HG03135 (cell line): ENCODE results near the gene HS2ST1.

Experiments used
- ATAC-seq: cut with Tn5 transposase; IDR thresholded peaks from one replicate; pipeline ENCODE4 v1.9.1; 2021; ENCODE audit warnings: mild to moderate bottlenecking, moderate library complexity; ENCODE audit not compliant: unreplicated experiment

Gene HS2ST1

GRCh38 chr1:87104945-87105344, 190.5 kb downstream of the HS2ST1 start:
- ATAC-seq = no peak

DNA sequence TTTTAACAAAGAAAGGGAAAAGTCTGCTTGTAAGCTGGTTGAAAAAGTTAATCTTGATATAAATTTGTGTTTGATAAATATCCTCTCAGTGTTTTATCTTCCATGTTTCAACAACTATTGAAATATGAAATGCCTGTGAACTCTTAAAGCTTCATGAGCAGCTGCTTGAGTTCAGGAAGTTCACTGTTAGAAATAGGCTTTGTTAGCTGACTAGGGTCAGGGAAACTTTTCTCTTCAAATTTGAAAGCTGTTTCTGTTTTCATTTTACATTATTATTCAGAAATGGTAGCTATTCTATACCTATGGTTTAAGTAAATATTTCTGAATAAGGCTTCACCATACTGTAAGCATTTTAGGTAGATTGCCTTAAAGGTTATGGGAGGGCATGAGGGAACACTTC, 191.7 kb downstream of the HS2ST1 start:
- no peak for ATAC-seq

DNA sequence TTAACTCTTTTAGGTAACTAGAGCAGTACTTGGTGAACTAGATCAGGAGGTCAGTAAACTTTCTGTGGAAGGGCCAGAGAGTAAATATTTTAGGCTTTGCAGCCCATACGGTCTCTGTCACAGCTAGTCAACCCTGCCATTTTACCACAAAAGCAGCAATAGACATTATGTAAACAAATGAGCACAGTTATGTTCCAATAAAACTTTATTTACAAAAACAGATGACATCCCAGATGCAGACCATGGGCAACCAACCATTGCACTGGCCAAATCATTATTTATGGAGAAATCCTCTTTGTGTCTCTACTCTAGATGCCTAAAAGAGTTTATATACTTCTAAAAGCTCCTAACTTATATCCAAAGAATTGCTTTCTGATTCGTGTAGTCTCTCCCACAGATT, 192.4 kb downstream of the HS2ST1 start:
- ATAC-seq = no peak

GRCh38 chr1:87108228-87108627, 193.8 kb downstream of the HS2ST1 start:
- no peak for ATAC-seq

GRCh38 chr1:87108814-87109411, 194.5 kb downstream of the HS2ST1 start:
- no peak for ATAC-seq

DNA sequence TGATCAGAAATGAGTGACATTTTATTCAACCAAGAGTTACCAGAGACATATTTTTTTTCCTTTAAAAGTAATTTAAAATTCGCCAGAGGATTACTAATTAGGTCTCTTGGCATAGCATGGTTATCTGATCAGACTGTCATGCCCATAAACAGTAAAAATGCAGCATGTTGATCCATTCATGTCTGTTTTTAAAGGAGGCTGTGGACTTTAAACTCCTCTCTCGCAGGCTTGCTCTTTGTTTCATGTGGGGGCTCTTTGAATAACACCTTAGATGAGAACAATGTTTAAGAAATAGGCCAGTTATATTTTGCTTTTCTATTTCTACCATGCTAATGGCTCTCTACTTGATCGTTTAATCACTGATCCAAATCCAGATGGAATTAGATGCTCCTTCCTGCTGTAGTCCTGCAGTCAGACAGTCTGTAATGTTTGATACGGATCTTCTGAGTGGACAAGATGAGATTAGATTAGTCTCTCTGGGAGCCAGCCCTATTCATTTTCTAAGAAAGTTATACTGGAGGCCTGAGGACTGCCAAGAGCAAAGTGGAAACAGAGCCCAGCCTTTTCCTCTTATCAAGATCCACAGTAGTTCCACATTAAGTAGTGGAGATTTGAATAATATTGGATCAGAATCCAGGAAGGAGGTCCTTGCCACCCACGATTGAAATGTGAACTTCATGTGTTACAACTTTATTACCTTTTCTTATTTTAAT, 197.4 kb downstream of the HS2ST1 start:
- no peak for ATAC-seq

- no peak for ATAC-seq
Observed at GRCh38 chr1:87113313-87113712, 198.9 kb downstream of the HS2ST1 start.

DNA sequence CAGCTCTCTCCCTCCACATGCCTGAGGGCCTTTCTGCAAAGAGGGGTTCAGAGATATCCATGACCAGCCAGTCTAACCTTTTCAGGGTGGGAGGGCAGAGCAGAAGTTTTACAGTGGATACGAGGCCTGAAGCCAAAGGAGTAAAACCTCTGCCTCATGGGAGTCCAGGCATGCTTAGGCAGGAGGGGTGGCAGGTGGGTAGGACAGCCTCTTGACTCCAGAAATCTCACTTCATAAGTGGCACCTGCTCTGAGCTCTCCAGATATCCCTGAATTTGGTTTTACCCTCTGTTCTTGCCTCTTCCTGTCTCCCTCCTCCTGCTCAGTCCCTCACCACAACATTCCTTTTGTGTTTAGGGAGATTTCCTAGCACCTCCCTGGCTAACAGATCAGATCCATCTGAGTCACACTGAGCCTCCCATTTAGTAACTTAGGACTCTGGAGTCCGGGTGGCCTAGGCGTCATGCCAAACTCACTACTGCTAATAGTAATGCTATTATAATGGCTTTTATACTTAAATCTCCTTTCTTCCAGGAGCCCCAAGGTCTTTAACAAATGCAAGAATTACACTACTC, 201.0 kb downstream of the HS2ST1 start:
- ATAC-seq = no peak

DNA sequence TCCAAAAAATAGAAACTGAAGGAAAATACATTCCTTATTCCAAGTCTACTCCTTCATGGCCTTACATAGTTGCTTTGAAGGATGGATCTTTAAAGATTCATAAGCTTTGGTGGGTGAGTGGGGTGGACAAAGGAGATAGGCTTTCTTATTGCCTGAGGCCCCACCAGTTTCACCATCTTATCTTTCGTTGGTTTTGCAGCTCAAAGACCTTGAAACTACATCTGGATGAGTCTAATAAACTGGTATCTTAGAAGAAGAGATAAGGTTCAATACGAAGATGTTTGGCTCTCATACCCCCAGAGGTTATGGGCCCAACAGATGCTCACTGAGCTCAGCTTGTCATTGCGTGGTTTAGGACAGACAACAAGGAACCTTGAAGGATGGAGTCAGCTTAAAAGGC, 201.5 kb downstream of the HS2ST1 start:
- ATAC-seq = no peak

DNA sequence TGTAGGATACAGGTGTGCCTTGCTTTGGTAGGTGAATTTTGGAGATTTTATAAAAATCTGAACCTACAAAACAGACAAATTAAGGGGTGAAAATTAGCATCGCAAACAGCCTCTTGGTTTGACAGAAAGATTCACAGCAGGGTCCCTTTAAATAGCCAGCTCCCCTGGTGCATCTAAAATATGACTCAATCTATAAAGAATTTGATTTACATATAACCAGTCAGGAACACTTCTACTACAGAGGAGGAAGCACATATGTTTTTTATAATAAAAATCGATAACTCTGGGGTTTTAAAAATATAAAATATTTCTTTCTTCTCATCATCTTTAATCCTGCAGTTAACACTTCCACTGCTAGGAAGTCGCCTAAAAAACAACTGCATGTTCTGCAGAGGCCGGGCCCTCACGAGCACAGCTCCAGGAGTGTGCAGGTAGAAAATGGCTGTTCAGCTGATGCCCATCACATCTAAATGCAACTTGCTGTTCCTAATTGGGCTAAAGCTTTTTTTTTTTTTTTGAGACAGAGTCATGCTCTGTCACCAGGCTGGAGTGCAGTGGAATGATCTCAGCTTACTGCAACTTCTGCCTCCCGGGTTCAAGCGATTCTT, 203.4 kb downstream of the HS2ST1 start:
- ATAC-seq = no peak

DNA sequence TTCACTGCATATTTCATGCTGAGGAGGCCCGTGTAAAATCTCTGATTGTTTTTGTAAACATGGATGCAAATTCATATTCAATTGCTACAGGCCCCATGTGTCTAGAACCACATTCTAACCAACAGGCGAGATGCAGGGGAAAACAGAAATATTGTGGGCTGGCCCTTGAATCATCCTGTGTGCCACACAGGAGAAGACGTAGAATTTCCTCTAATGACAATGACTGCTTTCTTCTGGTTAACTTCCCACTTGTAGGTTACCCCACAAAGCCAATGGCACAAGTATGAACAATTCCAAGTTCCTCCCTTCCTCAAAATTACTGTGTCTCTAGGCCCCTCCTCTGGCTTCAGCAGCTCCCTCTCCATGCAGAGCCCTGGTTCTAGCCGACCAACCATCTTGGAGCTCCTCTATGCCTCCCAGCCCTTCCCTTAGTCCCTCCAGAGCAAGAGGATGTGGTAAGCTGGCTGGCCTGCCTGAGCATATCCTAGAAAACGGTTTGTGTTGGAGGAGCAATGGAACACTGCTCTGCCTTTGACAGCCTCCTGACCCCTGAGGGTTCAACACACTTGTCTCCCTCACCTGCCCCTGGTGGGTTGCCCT, 205.2 kb downstream of the HS2ST1 start:
- no peak for ATAC-seq

DNA sequence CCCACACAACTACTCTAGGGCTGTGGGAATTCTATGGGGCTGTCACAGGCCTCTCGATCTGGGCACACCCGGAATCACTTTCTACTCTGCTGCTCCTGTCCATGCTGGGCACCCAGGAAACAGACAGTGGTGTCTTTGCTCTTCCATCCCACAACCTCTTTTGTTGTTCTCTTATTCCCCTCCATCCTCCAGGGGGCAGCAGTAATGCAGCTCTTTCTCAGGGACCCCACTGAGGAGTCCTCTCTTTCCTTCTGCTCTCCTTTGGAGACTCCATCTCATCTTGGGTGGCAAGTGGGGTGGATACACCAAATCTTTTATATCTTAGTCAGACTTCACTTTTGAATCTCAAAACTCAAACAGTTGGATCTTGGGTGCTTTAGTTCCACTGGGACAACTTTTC, 206.3 kb downstream of the HS2ST1 start:
- no peak for ATAC-seq

DNA sequence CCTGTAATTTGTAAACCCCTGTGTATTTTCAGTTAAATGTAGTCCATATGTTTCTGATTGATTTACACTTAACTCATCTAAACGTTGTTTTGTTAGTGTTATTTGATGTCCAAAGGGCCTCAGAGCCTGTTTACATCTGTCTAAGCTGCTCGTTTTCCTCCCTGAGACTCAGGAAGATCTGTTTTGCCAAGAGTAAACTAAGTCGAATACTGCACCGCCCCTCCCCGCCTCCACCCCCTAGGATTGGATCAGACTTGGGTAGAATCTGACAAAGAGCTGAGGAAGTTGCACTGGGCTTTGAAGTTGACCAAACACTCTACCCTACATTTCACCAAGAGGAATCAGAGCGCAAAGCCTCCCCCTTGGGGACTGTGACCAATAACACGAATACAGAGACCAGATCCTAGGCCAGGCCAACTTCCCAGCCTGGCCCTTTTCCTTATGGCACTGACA, 207.3 kb downstream of the HS2ST1 start:
- no peak for ATAC-seq

GRCh38 chr1:87122243-87122642, 207.8 kb downstream of the HS2ST1 start:
- ATAC-seq = no peak

DNA sequence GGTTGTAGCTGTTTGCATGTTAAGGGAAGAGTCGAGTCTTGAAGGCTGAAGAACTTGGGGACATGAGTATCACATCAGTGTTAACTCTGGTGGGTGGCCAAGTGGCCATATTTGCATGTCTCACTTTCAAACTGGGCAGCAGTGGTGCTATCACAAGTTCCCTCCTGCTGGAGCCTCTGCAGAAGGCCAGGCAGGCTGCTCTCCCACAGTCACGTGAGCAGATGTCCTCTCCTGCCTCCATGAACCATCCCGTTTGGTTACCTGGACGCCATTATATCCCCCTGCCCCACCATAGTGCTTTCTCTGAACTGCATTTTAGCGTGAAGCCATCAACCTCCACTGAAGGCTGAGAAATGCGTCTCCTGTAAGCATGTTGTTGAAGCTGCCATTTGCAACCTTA, 209.2 kb downstream of the HS2ST1 start:
- no peak for ATAC-seq

DNA sequence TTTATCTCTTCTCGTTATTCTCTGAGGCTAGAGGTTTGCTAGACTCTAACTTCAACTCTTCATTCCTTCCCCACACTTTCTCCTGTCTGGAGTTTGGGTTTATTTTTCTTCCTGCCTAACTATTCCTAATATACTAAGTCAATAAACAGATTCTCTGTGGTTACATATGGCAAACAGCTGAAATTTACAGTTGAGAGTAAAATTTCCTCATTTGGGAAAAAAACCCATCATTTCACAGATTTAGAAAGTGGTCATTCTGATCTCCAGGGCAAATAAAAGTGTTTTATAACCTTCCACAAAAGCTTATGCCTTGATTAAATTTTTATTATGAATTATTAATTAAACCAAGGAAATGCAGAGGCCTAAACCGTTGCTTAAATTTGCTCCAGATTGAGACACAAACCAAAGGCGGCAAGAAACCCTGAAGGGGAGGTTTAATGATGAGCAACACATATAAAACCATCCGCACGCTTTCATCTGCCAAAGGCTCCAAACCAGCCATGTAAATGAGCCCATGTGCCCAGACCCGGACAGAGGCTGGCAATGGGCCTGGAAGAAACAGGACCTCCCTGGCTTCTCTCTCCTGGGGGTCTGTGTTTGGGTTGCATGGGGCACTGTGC, 212.6 kb downstream of the HS2ST1 start:
- no peak for ATAC-seq

DNA sequence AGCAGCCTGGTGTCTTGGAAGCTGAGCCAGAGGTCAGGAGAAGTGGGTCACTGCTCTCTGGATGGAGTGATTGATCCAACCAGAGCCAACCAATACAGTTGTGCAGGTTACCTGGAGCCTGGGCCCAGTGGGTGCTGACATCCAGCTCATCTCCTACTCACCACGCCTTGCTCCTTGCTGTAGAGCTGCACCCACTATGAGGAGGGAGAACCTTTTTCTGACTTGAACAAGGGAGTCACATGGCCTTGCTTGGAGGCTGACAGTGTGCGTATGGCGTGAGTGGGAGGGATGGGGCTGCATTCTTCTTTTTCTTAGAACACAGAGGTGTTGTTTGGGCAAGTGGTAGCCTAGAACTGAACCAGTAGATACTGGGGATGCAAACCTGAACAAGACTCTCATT, 213.1 kb downstream of the HS2ST1 start:
- no peak for ATAC-seq

DNA sequence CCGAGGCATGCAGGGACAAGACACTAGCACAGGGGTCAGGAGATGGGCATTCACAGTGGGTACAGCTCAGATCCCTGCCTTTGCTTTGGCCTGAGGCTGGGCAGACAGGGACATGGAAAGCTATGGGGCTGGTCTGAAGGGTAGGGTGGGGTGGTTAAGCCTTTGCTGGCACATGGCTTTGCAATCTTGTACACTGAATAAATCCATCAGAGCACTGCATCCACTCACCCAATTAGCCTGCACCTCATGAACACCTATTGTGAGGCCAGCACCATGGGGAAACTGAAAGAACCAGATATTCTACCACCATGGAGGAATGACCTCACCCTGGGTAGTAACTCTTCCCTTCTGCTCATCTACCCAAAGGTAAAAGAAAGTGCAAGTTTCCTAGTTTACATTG, 214.6 kb downstream of the HS2ST1 start:
- ATAC-seq = no peak

- no peak for ATAC-seq
Observed at GRCh38 chr1:87129606-87130005, 215.2 kb downstream of the HS2ST1 start.

- ATAC-seq = no peak
Observed at GRCh38 chr1:87130438-87130837, 216.0 kb downstream of the HS2ST1 start.

DNA sequence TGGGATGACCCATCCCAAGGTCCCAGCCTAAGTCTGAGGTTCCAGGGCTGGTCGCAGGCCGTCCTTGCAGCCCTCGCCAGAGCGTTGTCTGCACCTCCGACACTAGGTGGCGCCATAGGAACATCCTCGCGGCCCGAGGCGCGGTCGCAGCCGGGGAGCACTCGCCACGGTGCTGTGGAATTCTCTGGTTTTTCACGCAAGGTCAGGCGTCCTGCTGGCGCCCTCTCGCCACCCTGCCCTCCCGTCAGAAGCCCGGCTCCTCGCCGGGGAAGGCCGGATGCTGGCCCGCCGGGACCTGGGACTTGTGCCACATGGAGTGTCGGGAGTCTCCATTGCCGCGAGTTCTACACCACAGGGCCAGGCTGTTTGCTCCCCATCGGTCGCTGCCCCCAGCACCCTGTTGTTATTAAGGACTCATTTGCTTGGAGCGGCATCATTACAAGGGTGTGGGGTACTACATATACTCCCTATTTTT, 217.4 kb downstream of the HS2ST1 start:
- ATAC-seq = peak; percentile 99
